Measurements from ENCODE around the gene DUSP16. TPM values are rescaled to one million over a fixed set of nuclear protein-coding genes. Genes with fewer than 3 reads are reported as not detected.

DUSP16 gene
- polyA plus RNA-seq, 2 of the 4 experiments (the other 2 are of a cell fraction) = 18.2 to 34.7 TPM

DNA sequence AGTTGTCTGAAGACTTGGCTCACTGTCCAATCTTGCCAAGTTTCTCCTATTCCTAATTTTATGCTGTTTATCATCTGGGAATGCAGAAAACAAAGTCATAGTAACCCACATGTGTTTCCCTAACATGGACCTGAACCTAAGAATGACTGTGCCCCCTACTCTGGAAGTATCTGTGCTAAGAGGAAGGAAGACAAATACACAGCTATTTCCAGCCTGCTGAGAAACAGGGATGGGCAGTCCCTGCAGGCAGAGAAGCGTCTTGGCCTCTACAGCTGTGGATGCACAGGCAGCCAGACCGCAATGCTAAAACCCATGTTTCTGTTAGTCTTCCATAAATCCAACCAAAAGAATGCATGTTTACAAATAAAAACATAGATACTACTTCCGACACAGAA, 56.2 kb downstream of the DUSP16 start:
- Histone ChIP-seq H3K9me3 (no peaks in the 10 kb centered on the region), H3K27ac (no peak overlapping the region), H3K4me1 (peaks cover 46% of the 10 kb centered on the region), H3K4me2 (no peak overlapping the region), H3K4me3 (no peak overlapping the region)
- CTCF ChIA-PET = interaction anchor here (1.1 to 2.4 kb wide), 2 partner anchors 30 to 32 kb away, joined by 4 to 6 read pairs; no protein-coding TSS in a partner anchor
- no peak for ATAC-seq
- TF ChIP-seq, protein P1, sequence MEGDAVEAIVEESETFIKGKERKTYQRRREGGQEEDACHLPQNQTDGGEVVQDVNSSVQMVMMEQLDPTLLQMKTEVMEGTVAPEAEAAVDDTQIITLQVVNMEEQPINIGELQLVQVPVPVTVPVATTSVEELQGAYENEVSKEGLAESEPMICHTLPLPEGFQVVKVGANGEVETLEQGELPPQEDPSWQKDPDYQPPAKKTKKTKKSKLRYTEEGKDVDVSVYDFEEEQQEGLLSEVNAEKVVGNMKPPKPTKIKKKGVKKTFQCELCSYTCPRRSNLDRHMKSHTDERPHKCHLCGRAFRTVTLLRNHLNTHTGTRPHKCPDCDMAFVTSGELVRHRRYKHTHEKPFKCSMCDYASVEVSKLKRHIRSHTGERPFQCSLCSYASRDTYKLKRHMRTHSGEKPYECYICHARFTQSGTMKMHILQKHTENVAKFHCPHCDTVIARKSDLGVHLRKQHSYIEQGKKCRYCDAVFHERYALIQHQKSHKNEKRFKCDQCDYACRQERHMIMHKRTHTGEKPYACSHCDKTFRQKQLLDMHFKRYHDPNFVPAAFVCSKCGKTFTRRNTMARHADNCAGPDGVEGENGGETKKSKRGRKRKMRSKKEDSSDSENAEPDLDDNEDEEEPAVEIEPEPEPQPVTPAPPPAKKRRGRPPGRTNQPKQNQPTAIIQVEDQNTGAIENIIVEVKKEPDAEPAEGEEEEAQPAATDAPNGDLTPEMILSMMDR (IDR thresholded peaks at IDR 0.05) = no peak
- POLR2A ChIA-PET = no interaction called here
- no peak for FAIRE-seq
- 93% methylated on average over 3 of the region's 3 CpGs for WGBS (ENCODE audit: missing lambda C conversion rate)
- no peak for DNase-seq (ENCODE audit: low read depth in 1 of 2, low spot score in 1 of 2)

DNA sequence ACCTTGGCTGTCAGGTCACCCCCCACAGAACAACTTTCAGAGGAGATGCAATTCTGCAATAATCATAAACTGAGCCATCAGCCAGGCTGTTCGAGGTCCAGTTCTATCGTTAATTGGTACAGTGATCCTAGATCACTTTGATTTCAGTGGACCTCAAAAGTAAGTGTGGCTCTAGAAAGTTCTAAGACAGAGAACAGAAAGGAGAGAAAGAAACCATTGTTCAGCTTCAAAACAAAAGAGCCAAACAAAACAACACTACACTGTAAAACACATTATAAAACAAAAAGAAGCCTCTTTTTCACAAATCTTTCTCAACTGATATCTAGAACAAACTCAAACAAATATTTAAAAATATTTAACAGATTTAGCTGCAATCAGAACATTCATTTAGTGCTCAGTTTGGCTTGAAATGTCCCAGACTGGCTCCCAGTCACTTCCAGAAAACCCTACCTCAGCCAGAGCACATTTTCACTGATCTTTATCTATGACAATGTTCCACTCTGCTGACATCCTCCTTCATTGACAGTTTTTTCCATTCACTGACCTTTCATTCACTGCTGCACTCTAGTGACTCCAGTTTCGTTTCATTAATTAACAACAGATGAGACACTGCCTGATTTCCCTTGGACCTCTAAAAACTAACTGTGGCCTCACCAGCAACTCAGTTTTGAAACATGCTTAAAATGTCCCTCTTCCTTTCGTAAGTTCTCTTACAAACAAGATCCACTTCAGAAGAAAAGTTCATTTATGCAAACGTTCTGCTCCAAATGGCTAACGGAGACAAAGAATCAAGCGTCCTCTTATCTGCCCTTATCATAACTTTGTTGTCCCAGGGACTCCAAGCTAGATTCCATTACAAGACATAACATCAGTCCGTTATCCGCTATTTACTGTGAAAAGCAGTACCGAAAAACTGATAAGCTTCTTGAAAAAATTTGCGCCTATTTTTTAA, 56.8 kb downstream of the DUSP16 start:
- no peak overlapping the region for H3K27ac ChIP-seq
- no peak overlapping the region for H3K4me2 ChIP-seq
- CTCF ChIA-PET = interaction anchor here (0.6 to 2.4 kb wide), 4 partner anchors 12 to 40 kb away, joined by 3 to 6 read pairs (median 4); no protein-coding TSS in a partner anchor
- peaks cover 39% of the 10 kb centered on the region for H3K4me1 ChIP-seq
- FAIRE-seq (no peak), ATAC-seq (no peak), DNase-seq (ENCODE audit: low read depth in 1 of 2, low spot score in 1 of 2) (no peak)
- 89% methylated on average over 11 of the region's 11 CpGs for WGBS (ENCODE audit: missing lambda C conversion rate)
- no peak overlapping the region for H3K4me3 ChIP-seq
- TF ChIP-seq CEBPB (IDR thresholded peaks at IDR 0.05) (no peak), EP300 (IDR thresholded peaks at IDR 0.05) (no peak), PHF8 (IDR thresholded peaks at IDR 0.05; ENCODE audit: borderline replicate concordance, low read depth) (no peak), EHF (CRISPR knock-in tag; IDR thresholded peaks at IDR 0.05) (no peak), TP53 (CRISPR knock-in tag; IDR thresholded peaks at IDR 0.05) (no peak), HOXB5 (CRISPR knock-in tag; IDR thresholded peaks at IDR 0.05) (no peak), MYC (IDR thresholded peaks at IDR 0.05; ENCODE audit: borderline replicate concordance, low read length) (no peak), ESRRA (IDR thresholded peaks at IDR 0.05; ENCODE audit: borderline replicate concordance, low read length) (no peak), ZC3H11A (IDR thresholded peaks at IDR 0.05) (no peak), RFX5 (IDR thresholded peaks at IDR 0.05) (no peak), RAD21 (conservative IDR thresholded peaks at IDR 0.05 in 1 of 2, IDR thresholded peaks at IDR 0.05 in 1 of 2) (no peak)
- TF ChIP-seq, protein P2, sequence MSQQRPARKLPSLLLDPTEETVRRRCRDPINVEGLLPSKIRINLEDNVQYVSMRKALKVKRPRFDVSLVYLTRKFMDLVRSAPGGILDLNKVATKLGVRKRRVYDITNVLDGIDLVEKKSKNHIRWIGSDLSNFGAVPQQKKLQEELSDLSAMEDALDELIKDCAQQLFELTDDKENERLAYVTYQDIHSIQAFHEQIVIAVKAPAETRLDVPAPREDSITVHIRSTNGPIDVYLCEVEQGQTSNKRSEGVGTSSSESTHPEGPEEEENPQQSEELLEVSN (IDR thresholded peaks at IDR 0.05; ENCODE audit: borderline replicate concordance, low read depth) = no peak
- no peaks in the 10 kb centered on the region for H3K9me3 ChIP-seq
- POLR2A ChIA-PET = no interaction called here

DNA sequence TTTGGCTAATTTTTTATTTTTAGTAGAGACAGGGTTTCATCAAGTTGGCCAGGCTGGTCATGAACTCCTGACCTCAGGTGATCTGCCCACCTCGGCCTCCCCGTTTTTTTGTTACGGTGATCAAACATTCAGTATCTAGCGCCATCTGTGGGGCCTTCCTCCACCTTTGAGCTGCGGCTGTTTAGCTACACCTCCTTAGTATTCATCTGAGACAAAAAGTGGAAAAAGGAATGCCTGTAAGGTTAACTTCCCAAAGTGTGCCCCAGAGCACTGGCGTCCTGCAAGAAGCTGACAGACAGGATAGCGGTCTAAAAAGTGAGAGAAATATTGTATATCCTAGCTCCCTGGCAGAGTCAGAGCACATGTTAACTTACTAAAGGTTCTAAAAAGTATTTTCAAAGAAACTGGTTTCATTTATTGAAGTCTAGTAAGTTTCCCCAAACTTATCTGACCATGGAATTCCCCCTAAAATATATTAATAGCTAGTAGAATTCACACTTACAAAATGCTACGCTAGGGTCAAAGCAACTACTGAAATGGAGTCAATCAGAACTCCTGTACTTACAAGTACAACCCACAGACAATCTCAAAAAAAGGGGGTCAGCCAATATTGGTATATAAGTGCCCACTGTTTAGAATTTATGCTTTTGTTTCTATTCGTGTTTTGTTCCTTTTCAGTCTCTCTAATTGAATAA, 59.1 kb downstream of the DUSP16 start:
- H3K4me1 ChIP-seq = peaks cover 25% of the 10 kb centered on the region; the same call in 2 of the 3 replicates
- H3K27ac ChIP-seq = no peak overlapping the region
- FAIRE-seq (no peak), ATAC-seq (no peak), DNase-seq (ENCODE audit: low read depth in 1 of 2, low spot score in 1 of 2) (no peak)
- 90% methylated on average over 9 of the region's 9 CpGs for WGBS (ENCODE audit: missing lambda C conversion rate)
- H3K4me2 ChIP-seq = no peak overlapping the region
- TF ChIP-seq TP53 (CRISPR knock-in tag; IDR thresholded peaks at IDR 0.05) (no peak), RAD21 (conservative IDR thresholded peaks at IDR 0.05 in 1 of 2, IDR thresholded peaks at IDR 0.05 in 1 of 2) (0 out of 5 replicates have a peak, but pooled peaks of 1 of the 2 experiments have one; percentile 19)
- H3K9me3 ChIP-seq = no peaks in the 10 kb centered on the region
- CTCF ChIA-PET = interaction anchor here (0.9 to 2.1 kb wide), 5 partner anchors 11 to 129 kb away, joined by 3 to 5 read pairs (median 3); no protein-coding TSS in a partner anchor
- no peak overlapping the region for H3K4me3 ChIP-seq
- POLR2A ChIA-PET = no interaction called here

DNA sequence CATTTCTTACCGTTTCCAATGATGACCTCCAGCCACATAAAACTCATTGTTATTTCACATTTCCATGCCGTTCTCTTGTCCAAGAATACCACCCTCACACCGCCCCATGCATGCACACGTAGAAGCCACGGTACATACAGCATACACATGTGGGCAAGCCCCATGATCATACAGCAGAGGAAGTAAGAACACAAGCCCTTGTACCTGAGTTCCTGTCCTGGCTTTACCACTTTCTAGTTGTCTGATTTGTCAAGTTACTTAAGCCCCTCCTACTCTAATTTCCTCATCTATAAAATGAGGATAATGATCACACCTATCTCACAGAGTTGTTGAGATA, 59.9 kb downstream of the DUSP16 start:
- Histone ChIP-seq H3K4me3 (no peak overlapping the region), H3K27ac (no peak overlapping the region), H3K4me2 (no peak overlapping the region), H3K4me1 (peaks cover 21% of the 10 kb centered on the region; the same call in 1 of the 3 replicates), H3K9me3 (no peaks in the 10 kb centered on the region)
- POLR2A ChIA-PET = no interaction called here
- CTCF ChIA-PET = interaction anchor here (0.9 to 2.1 kb wide), 4 partner anchors 14 to 126 kb away, joined by 3 to 5 read pairs (median 3); no protein-coding TSS in a partner anchor
- ATAC-seq (no peak), DNase-seq (ENCODE audit: low read depth in 1 of 2, low spot score in 1 of 2) (no peak), FAIRE-seq (no peak)
- 95% methylated on average over 5 of the region's 5 CpGs for WGBS (ENCODE audit: missing lambda C conversion rate)
- TF ChIP-seq HEYL (CRISPR knock-in tag; IDR thresholded peaks at IDR 0.05) = no peak
- TF ChIP-seq ZNF302 (CRISPR knock-in tag; IDR thresholded peaks at IDR 0.05) = no peak
- no peak for TF ChIP-seq RFX5 (IDR thresholded peaks at IDR 0.05)
- TF ChIP-seq, protein P3, sequence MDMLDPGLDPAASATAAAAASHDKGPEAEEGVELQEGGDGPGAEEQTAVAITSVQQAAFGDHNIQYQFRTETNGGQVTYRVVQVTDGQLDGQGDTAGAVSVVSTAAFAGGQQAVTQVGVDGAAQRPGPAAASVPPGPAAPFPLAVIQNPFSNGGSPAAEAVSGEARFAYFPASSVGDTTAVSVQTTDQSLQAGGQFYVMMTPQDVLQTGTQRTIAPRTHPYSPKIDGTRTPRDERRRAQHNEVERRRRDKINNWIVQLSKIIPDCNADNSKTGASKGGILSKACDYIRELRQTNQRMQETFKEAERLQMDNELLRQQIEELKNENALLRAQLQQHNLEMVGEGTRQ (IDR thresholded peaks at IDR 0.05) = no peak
- TF ChIP-seq HOXB13 (CRISPR knock-in tag; IDR thresholded peaks at IDR 0.05; ENCODE audit: low read depth) = no peak
- TF ChIP-seq, protein P4, sequence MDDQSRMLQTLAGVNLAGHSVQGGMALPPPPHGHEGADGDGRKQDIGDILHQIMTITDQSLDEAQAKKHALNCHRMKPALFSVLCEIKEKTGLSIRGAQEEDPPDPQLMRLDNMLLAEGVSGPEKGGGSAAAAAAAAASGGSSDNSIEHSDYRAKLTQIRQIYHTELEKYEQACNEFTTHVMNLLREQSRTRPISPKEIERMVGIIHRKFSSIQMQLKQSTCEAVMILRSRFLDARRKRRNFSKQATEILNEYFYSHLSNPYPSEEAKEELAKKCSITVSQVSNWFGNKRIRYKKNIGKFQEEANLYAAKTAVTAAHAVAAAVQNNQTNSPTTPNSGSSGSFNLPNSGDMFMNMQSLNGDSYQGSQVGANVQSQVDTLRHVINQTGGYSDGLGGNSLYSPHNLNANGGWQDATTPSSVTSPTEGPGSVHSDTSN (IDR thresholded peaks at IDR 0.05) = no peak
- no peak for TF ChIP-seq FOXS1 (CRISPR knock-in tag; IDR thresholded peaks at IDR 0.05)

Data from A549 (cell line).